ENCODE measurements around the gene UGT1A8.

DNA sequence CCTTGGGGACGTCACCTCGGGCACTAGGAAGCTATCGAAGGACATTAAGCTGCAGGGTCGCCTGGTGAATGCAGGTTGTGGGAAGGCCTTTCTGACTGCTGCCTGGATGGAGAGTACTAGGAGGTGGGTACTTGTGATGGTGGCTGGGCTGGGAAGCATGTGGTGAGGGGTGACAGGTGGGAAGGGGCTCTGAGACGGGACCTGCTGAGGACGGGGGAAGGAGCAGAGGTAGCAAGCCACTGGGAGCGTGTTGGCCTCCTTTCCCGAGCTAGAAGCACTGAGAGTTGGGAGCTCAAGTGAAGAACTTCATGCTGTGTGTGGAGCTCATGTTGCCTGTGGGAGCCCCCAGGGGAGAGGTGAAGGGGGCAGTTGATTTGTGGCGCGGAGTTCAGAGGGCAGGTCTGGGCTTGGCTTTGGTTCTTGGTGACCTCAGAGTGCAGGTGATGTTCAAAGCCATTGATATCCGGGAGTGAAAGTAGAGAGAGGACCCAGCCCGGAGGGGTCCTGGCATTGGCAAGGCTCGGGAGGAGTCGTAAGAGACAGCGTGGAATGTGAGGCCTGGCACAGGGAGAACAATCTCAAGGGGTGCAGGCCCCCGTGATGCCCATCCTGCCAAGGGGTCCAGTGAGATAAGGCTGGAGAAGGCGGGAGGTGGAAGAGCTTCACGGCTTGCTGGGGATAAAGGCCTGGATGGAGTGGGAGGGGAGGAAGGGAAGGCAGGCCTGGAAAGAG is 173.9 kb downstream of the UGT1A8 start:
- TF ChIP-seq NFIC (IDR thresholded peaks at IDR 0.05; ENCODE audit: borderline replicate concordance) (no peak), RAD21 (IDR thresholded peaks at IDR 0.05; ENCODE audit: low read length) (no peak), EZH2phosphoT487 (IDR thresholded peaks at IDR 0.05; ENCODE audit: borderline replicate concordance, low read depth) (no peak), POLR2AphosphoS5 (IDR thresholded peaks at IDR 0.05; ENCODE audit: low read depth, low read length) (no peak), GABPA (IDR thresholded peaks at IDR 0.05; ENCODE audit: low read depth) (no peak), NRF1 (IDR thresholded peaks at IDR 0.05; ENCODE audit: low read depth, low read length) (no peak), RCOR1 (IDR thresholded peaks at IDR 0.05; ENCODE audit: low read length) (no peak)
- TF ChIP-seq, protein P1, sequence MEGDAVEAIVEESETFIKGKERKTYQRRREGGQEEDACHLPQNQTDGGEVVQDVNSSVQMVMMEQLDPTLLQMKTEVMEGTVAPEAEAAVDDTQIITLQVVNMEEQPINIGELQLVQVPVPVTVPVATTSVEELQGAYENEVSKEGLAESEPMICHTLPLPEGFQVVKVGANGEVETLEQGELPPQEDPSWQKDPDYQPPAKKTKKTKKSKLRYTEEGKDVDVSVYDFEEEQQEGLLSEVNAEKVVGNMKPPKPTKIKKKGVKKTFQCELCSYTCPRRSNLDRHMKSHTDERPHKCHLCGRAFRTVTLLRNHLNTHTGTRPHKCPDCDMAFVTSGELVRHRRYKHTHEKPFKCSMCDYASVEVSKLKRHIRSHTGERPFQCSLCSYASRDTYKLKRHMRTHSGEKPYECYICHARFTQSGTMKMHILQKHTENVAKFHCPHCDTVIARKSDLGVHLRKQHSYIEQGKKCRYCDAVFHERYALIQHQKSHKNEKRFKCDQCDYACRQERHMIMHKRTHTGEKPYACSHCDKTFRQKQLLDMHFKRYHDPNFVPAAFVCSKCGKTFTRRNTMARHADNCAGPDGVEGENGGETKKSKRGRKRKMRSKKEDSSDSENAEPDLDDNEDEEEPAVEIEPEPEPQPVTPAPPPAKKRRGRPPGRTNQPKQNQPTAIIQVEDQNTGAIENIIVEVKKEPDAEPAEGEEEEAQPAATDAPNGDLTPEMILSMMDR (IDR thresholded peaks at IDR 0.05) = no peak
- TF ChIP-seq, protein P2, sequence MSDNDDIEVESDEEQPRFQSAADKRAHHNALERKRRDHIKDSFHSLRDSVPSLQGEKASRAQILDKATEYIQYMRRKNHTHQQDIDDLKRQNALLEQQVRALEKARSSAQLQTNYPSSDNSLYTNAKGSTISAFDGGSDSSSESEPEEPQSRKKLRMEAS (IDR thresholded peaks at IDR 0.05; ENCODE audit: low read depth) = no peak
- TF ChIP-seq, protein P3, sequence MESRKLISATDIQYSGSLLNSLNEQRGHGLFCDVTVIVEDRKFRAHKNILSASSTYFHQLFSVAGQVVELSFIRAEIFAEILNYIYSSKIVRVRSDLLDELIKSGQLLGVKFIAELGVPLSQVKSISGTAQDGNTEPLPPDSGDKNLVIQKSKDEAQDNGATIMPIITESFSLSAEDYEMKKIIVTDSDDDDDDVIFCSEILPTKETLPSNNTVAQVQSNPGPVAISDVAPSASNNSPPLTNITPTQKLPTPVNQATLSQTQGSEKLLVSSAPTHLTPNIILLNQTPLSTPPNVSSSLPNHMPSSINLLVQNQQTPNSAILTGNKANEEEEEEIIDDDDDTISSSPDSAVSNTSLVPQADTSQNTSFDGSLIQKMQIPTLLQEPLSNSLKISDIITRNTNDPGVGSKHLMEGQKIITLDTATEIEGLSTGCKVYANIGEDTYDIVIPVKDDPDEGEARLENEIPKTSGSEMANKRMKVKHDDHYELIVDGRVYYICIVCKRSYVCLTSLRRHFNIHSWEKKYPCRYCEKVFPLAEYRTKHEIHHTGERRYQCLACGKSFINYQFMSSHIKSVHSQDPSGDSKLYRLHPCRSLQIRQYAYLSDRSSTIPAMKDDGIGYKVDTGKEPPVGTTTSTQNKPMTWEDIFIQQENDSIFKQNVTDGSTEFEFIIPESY (IDR thresholded peaks at IDR 0.05; ENCODE audit: borderline replicate concordance, low read depth) = no peak
- TF ChIP-seq, protein P4, sequence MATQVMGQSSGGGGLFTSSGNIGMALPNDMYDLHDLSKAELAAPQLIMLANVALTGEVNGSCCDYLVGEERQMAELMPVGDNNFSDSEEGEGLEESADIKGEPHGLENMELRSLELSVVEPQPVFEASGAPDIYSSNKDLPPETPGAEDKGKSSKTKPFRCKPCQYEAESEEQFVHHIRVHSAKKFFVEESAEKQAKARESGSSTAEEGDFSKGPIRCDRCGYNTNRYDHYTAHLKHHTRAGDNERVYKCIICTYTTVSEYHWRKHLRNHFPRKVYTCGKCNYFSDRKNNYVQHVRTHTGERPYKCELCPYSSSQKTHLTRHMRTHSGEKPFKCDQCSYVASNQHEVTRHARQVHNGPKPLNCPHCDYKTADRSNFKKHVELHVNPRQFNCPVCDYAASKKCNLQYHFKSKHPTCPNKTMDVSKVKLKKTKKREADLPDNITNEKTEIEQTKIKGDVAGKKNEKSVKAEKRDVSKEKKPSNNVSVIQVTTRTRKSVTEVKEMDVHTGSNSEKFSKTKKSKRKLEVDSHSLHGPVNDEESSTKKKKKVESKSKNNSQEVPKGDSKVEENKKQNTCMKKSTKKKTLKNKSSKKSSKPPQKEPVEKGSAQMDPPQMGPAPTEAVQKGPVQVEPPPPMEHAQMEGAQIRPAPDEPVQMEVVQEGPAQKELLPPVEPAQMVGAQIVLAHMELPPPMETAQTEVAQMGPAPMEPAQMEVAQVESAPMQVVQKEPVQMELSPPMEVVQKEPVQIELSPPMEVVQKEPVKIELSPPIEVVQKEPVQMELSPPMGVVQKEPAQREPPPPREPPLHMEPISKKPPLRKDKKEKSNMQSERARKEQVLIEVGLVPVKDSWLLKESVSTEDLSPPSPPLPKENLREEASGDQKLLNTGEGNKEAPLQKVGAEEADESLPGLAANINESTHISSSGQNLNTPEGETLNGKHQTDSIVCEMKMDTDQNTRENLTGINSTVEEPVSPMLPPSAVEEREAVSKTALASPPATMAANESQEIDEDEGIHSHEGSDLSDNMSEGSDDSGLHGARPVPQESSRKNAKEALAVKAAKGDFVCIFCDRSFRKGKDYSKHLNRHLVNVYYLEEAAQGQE (IDR thresholded peaks at IDR 0.05; ENCODE audit: low read depth, low read length) = no peak

Measured in SK-N-SH (cell line).